ENCODE results near the gene TOM1L2. TPM values are rescaled to one million over a fixed set of nuclear protein-coding genes. Genes with fewer than 3 reads are reported as not detected.

TOM1L2 gene
- total and polyA plus RNA-seq, 12 donors, result 29.6 to 437 (median 67.7) TPM

GRCh38 chr17:18004345-18004744 lies 32.1 kb upstream of the TOM1L2 start:
- H3K4me1 ChIP-seq (replicated peaks in 1 of 2), result no peaks in the 10 kb centered on the region
- no peaks in the 10 kb centered on the region for H3K9me3 ChIP-seq (replicated peaks in 1 of 3)

GRCh38 chr17:18002171-18002570 lies 30.0 kb upstream of the TOM1L2 start:
- intact Hi-C loops (cut with DNase I), result no loop called here
- H3K4me1 ChIP-seq (replicated peaks in 1 of 2), result no peaks in the 10 kb centered on the region
- 83 to 100% (median 97%) methylated on average over 2 of the region's 2 CpGs for WGBS, 4 donors
- H3K27me3 ChIP-seq, result no peaks in the 10 kb centered on the region
- H3K4me3 ChIP-seq, result no peak overlapping the region
- no peak overlapping the region for H3K27ac ChIP-seq
- H3K9me3 ChIP-seq (replicated peaks in 1 of 3), result no peaks in the 10 kb centered on the region
- TF ChIP-seq POLR2A (IDR thresholded peaks at IDR 0.05), result no peak
- TF ChIP-seq CTCF (IDR thresholded peaks at IDR 0.05), result no peak
- H3K36me3 ChIP-seq (replicated peaks in 1 of 2), result no peaks in the 10 kb centered on the region
- no peak for DNase-seq

More at GRCh38 chr17:18004345-18004744, 32.1 kb upstream of the TOM1L2 start:
- TF ChIP-seq CTCF (IDR thresholded peaks at IDR 0.05), result no peak
- no peak for TF ChIP-seq POLR2A (IDR thresholded peaks at IDR 0.05)
- no peaks in the 10 kb centered on the region for H3K27me3 ChIP-seq
- H3K4me3 ChIP-seq, result no peak overlapping the region
- no peaks in the 10 kb centered on the region for H3K36me3 ChIP-seq (replicated peaks in 1 of 2)
- intact Hi-C loops (cut with DNase I), result no loop called here
- 84 to 90% (median 90%) methylated on average over 8 to 9 of the region's 9 CpGs for WGBS, 4 donors
- H3K27ac ChIP-seq, result no peak overlapping the region
- DNase-seq, result no peak

- intact Hi-C loops (cut with DNase I), result no loop called here
- Histone ChIP-seq H3K4me3 (no peak overlapping the region), H3K9me3 (replicated peaks in 1 of 3) (no peaks in the 10 kb centered on the region), H3K27me3 (no peaks in the 10 kb centered on the region), H3K4me1 (replicated peaks in 1 of 2) (no peaks in the 10 kb centered on the region), H3K27ac (no peak overlapping the region), H3K36me3 (replicated peaks in 1 of 2) (no peaks in the 10 kb centered on the region)
- no peak for DNase-seq
- WGBS, 4 donors, result 75 to 87% (median 84%) methylated on average over 7 to 8 of the region's 8 CpGs
- TF ChIP-seq POLR2A (IDR thresholded peaks at IDR 0.05), result no peak
- no peak for TF ChIP-seq CTCF (IDR thresholded peaks at IDR 0.05)
These were observed 27.8 kb upstream of the TOM1L2 start for GRCh38 chr17:18000030-18000408.

- Histone ChIP-seq H3K9me3 (replicated peaks in 1 of 3) (no peaks in the 10 kb centered on the region), H3K4me1 (replicated peaks in 1 of 2) (peaks cover 0 to 3% of the 10 kb centered on the region in 2 donors), H3K27me3 (no peaks in the 10 kb centered on the region), H3K27ac (no peak overlapping the region), H3K4me3 (no peak overlapping the region), H3K36me3 (replicated peaks in 1 of 2) (no peaks in the 10 kb centered on the region)
- intact Hi-C loops (cut with DNase I), result no loop called here
- WGBS, 4 donors, result 75 to 85% (median 81%) methylated on average over 9 of the region's 9 CpGs
- TF ChIP-seq CTCF (IDR thresholded peaks at IDR 0.05) (no peak), POLR2A (IDR thresholded peaks at IDR 0.05) (no peak)
- DNase-seq, result no peak
These were observed 27.3 kb upstream of the TOM1L2 start for GRCh38 chr17:17999364-18000029.

Data from adrenal gland (tissue), 12 donors.